Neuron (in vitro differentiated cells): ENCODE measurements around the gene APOC1.

ENCODE experiments used
- H2AFZ ChIP-seq: one replicate; pipeline ENCODE4 v1.6.1; 2013; ENCODE audit warnings: low read depth, mild to moderate bottlenecking, inconsistent platforms, low read length, moderate library complexity
- H3K27me3 ChIP-seq: one replicate; pipeline ENCODE4 v1.6.1; 2013; ENCODE audit warnings: low read length; ENCODE audit not compliant: insufficient read depth
- H3K36me3 ChIP-seq: one replicate; pipeline ENCODE4 v1.6.1; 2013; ENCODE audit warnings: low read length; ENCODE audit not compliant: insufficient read depth
- H3K4me1 ChIP-seq: one replicate; pipeline ENCODE4 v1.6.1; 2013; ENCODE audit warnings: low read length; ENCODE audit not compliant: insufficient read depth
- H3K4me3 ChIP-seq: 2 replicates; pipeline ENCODE4 v1.5.1; 2013; ENCODE audit warnings: mild to moderate bottlenecking, low read length, moderate library complexity
- H3K9me3 ChIP-seq: one replicate; pipeline ENCODE4 v1.6.1; 2013; ENCODE audit warnings: low read length

APOC1 gene

DNA sequence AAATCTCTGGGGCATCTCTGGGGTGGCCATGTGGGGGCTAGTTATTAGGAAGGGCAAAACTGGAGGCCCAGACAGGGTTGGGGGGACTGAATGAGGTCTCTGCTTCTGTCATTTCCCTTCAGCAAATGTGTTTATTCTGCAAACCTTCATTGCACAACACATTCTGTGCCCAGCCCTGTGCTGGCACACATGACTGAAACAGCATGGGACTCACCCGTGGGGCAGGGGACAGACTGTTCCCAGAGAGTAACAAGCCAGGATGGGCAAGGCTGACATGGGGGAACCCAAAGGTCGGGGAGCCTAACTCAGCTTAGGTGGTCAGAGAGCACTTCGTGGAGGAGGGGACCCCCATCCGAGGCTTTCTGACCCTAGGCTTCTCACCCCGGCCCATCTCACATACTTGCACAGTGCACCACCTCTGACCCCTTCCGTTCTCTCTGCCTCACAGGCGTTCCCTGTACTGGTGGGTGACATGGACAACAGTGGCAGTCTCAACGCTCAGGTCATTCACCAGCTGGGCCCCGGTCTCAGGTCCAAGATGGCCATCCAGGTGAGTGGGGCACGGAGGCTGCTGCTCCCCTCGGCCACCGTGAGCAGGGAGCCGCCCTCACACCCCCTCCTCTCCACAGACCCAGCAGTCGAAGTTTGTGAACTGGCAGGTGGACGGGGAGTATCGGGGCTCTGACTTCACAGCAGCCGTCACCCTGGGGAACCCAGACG is 20.9 kb upstream of the APOC1 start:
- no peak overlapping the region for H2AFZ ChIP-seq
- peaks cover 10% of the 10 kb centered on the region for H3K4me1 ChIP-seq
- peaks cover 48% of the 10 kb centered on the region for H3K36me3 ChIP-seq
- no peak overlapping the region for H3K4me3 ChIP-seq
- no peaks in the 10 kb centered on the region for H3K27me3 ChIP-seq
- H3K9me3 ChIP-seq: no peaks in the 10 kb centered on the region

DNA sequence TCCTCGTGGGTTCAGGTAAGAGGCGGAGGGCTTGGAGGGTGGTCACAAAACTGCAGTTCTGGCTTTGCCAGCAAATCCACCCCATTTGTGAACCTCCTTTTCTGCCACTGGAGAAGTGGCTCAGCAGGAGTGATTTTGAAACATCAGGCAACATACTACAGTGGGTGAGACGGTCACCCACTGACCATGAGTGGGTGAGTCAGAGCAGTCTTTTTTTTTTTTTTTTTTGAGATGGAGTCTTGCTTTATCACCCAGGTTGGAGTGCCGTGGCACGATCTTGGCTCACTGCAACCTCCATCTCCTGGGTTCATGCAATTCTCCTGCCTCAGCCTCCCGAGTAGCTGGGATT is 20.4 kb upstream of the APOC1 start:
- Histone ChIP-seq H3K4me3 (no peak overlapping the region), H3K4me1 (peaks cover 10% of the 10 kb centered on the region), H3K36me3 (peaks cover 48% of the 10 kb centered on the region), H3K9me3 (no peaks in the 10 kb centered on the region), H2AFZ (no peak overlapping the region), H3K27me3 (no peaks in the 10 kb centered on the region)

DNA sequence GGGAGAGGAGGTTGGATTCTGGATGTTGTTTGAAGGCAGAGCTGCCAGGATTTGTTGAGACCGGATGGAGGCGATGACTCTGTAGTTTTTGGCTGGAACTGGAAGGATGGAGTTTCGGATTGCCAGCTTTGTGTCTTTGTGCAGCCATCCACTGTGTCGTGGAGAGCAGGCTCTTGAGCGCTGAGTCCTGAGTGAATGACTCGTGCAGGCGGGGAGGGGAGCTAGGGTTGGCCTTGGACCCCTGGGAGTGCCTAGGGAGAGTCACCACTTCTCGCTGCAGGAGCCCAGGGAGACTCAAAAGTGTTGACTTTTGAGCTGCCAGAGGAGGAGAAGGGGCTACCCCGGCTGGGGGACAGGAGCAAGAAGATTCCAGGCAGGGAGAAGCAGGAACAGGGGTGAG is 19.5 kb upstream of the APOC1 start:
- H3K4me3 ChIP-seq: no peak overlapping the region
- H3K27me3 ChIP-seq: no peaks in the 10 kb centered on the region
- H3K9me3 ChIP-seq: no peaks in the 10 kb centered on the region
- H3K4me1 ChIP-seq: peaks cover 10% of the 10 kb centered on the region
- peaks cover 51% of the 10 kb centered on the region for H3K36me3 ChIP-seq
- no peak overlapping the region for H2AFZ ChIP-seq

DNA sequence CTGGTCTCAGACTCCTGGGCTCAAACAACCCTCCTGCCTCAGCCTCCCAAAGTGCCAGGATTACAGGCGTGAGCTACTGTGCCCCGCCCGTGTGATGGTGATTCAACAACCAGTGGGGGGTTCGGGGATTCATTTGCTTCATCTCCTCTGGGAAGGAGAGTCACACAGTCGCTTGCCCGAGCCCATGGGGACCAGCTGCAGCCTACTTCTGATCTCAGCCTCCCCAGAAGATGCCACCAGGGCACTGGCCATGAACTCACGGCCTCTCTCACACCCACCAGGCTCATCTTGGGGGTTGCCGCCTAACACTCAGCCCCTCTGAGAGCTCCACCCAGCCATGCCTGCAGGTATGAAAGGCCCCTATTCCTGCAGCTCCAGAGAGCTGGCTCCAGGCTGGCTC is 16.6 kb upstream of the APOC1 start:
- peaks cover 72% of the 10 kb centered on the region for H3K36me3 ChIP-seq
- H3K4me3 ChIP-seq: no peak overlapping the region
- H2AFZ ChIP-seq: no peak overlapping the region
- no peaks in the 10 kb centered on the region for H3K9me3 ChIP-seq
- H3K4me1 ChIP-seq: no peaks in the 10 kb centered on the region
- H3K27me3 ChIP-seq: no peaks in the 10 kb centered on the region

DNA sequence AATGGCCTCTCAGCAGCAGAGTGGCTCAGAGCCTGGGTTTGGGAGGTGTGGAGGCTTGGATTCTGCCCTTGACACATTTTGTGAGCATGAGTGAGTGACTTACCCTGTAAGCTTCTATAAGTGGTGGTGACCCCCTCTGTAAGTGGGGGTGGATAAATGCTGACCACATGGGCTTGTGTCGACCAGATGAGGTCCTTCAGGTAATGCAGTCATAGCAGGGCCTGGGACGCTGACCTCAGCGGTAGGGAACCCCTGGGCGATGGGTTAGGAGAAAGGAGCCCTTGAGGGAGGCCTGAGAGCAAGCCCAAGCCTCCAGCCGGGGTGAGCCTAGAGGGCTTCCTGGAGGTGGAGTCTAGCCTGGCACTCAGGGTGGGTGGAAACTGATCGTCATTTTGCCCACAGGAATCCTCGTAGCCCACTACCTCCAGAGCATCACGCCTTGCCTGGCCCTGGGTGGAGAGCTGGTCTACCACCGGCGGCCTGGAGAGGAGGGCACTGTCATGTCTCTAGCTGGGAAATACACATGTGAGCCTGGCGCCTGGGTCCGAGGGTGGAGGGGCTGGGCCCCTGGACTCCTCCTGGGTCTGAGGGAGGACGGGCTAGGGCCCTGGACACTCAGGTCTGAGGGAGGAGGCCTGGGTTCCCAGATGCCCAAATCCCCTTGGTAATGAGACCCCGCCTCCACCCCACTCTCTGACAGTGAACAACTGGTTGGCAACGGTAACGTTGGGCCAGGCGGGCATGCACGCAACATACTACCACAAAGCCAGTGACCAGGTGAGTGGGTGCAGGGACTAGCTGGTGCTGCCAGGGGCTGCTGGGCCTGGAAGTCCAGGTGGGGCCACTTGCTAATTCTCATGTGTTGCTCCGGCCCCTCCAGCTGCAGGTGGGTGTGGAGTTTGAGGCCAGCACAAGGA is 13.8 kb upstream of the APOC1 start:
- peaks cover 51% of the 10 kb centered on the region for H3K36me3 ChIP-seq
- H3K9me3 ChIP-seq: no peaks in the 10 kb centered on the region

DNA sequence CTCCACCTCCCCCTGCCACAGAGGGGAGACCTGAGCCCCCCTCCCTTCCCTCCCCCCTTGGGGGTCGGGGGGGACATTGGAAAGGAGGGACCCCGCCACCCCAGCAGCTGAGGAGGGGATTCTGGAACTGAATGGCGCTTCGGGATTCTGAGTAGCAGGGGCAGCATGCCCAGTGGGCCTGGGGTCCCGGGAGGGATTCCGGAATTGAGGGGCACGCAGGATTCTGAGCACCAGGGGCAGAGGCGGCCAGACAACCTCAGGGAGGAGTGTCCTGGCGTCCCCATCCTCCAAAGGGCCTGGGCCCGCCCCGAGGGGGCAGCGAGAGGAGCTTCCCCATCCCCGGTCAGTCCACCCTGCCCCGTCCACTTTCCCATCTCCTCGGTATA is 11.2 kb upstream of the APOC1 start:
- no peak overlapping the region for H3K4me3 ChIP-seq
- H3K4me1 ChIP-seq: peaks cover 6% of the 10 kb centered on the region
- H3K9me3 ChIP-seq: no peaks in the 10 kb centered on the region
- H3K36me3 ChIP-seq: peaks cover 30% of the 10 kb centered on the region
- H2AFZ ChIP-seq: no peak overlapping the region
- no peaks in the 10 kb centered on the region for H3K27me3 ChIP-seq

More for the DNA sequence above, 13.8 kb upstream of the APOC1 start:
- H3K4me1 ChIP-seq: peaks cover 3% of the 10 kb centered on the region
- H3K27me3 ChIP-seq: no peaks in the 10 kb centered on the region
- no peak overlapping the region for H3K4me3 ChIP-seq
- H2AFZ ChIP-seq: no peak overlapping the region

DNA sequence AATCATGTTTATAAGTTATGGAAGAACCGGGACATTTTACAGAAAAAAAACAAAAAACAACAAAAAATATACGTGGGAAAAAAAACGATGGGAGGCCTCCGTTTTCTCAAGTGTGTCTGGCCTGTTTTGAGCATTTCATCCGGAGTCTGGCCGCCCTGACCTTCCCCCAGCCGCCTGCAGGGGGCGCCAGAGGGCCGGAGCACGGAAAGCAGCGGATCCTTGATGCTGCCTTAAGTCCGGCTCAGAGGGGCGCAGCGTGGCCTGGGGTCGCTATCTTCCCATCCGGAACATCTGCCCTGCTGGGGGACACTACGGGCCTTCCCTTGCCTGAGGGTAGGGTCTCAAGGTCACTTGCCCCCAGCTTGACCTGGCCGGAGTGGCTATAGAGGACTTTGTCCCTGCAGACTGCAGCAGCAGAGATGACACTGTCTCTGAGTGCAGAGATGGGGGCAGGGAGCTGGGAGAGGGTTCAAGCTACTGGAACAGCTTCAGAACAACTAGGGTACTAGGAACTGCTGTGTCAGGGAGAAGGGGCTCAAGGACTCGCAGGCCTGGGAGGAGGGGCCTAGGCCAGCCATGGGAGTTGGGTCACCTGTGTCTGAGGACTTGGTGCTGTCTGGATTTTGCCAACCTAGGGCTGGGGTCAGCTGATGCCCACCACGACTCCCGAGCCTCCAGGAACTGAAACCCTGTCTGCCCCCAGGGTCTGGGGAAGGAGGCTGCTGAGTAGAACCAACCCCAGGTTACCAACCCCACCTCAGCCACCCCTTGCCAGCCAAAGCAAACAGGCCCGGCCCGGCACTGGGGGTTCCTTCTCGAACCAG is 10.6 kb upstream of the APOC1 start:
- Histone ChIP-seq H3K4me3 (no peak overlapping the region), H3K36me3 (peaks cover 30% of the 10 kb centered on the region), H3K4me1 (peaks cover 6% of the 10 kb centered on the region)

DNA sequence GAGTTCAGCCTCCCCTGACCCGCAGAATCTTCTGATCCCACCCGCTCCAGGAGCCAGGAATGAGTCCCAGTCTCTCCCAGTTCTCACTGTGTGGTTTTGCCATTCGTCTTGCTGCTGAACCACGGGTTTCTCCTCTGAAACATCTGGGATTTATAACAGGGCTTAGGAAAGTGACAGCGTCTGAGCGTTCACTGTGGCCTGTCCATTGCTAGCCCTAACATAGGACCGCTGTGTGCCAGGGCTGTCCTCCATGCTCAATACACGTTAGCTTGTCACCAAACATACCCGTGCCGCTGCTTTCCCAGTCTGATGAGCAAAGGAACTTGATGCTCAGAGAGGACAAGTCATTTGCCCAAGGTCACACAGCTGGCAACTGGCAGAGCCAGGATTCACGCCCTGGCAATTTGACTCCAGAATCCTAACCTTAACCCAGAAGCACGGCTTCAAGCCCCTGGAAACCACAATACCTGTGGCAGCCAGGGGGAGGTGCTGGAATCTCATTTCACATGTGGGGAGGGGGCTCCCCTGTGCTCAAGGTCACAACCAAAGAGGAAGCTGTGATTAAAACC is 9.9 kb upstream of the APOC1 start:
- no peak overlapping the region for H3K4me3 ChIP-seq
- no peaks in the 10 kb centered on the region for H3K27me3 ChIP-seq
- H3K36me3 ChIP-seq: peaks cover 30% of the 10 kb centered on the region
- H3K9me3 ChIP-seq: no peaks in the 10 kb centered on the region
- H3K4me1 ChIP-seq: peaks cover 6% of the 10 kb centered on the region
- no peak overlapping the region for H2AFZ ChIP-seq

More for the DNA sequence above, 10.6 kb upstream of the APOC1 start:
- H3K27me3 ChIP-seq: no peaks in the 10 kb centered on the region
- H3K9me3 ChIP-seq: no peaks in the 10 kb centered on the region
- no peak overlapping the region for H2AFZ ChIP-seq

DNA sequence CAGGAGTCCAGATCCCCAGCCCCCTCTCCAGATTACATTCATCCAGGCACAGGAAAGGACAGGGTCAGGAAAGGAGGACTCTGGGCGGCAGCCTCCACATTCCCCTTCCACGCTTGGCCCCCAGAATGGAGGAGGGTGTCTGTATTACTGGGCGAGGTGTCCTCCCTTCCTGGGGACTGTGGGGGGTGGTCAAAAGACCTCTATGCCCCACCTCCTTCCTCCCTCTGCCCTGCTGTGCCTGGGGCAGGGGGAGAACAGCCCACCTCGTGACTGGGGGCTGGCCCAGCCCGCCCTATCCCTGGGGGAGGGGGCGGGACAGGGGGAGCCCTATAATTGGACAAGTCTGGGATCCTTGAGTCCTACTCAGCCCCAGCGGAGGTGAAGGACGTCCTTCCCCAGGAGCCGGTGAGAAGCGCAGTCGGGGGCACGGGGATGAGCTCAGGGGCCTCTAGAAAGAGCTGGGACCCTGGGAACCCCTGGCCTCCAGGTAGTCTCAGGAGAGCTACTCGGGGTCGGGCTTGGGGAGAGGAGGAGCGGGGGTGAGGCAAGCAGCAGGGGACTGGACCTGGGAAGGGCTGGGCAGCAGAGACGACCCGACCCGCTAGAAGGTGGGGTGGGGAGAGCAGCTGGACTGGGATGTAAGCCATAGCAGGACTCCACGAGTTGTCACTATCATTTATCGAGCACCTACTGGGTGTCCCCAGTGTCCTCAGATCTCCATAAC is 8.8 kb upstream of the APOC1 start, which contains the start of gene APOE:
Gene APOE (plus strand): TSS at position 360 of the 724 bp plus-strand sequence. CDS start 829 bp downstream, outside the sequence.
- Histone ChIP-seq H3K9me3 (no peaks in the 10 kb centered on the region), H3K36me3 (peaks cover 21% of the 10 kb centered on the region), H3K27me3 (no peaks in the 10 kb centered on the region), H2AFZ (no peak within 1 kb of the TSS), H3K4me1 (peaks cover 6% of the 10 kb centered on the region), H3K4me3 (no peak within 1 kb of the TSS)

DNA sequence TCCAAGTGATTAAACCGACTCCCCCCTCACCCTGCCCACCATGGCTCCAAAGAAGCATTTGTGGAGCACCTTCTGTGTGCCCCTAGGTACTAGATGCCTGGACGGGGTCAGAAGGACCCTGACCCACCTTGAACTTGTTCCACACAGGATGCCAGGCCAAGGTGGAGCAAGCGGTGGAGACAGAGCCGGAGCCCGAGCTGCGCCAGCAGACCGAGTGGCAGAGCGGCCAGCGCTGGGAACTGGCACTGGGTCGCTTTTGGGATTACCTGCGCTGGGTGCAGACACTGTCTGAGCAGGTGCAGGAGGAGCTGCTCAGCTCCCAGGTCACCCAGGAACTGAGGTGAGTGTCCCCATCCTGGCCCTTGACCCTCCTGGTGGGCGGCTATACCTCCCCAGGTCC is 6.8 kb upstream of the APOC1 start:
- no peak overlapping the region for H3K4me3 ChIP-seq
- no peaks in the 10 kb centered on the region for H3K9me3 ChIP-seq
- peaks cover 6% of the 10 kb centered on the region for H3K4me1 ChIP-seq
- H3K36me3 ChIP-seq: peaks cover 4% of the 10 kb centered on the region
- no peaks in the 10 kb centered on the region for H3K27me3 ChIP-seq
- H2AFZ ChIP-seq: no peak overlapping the region

DNA sequence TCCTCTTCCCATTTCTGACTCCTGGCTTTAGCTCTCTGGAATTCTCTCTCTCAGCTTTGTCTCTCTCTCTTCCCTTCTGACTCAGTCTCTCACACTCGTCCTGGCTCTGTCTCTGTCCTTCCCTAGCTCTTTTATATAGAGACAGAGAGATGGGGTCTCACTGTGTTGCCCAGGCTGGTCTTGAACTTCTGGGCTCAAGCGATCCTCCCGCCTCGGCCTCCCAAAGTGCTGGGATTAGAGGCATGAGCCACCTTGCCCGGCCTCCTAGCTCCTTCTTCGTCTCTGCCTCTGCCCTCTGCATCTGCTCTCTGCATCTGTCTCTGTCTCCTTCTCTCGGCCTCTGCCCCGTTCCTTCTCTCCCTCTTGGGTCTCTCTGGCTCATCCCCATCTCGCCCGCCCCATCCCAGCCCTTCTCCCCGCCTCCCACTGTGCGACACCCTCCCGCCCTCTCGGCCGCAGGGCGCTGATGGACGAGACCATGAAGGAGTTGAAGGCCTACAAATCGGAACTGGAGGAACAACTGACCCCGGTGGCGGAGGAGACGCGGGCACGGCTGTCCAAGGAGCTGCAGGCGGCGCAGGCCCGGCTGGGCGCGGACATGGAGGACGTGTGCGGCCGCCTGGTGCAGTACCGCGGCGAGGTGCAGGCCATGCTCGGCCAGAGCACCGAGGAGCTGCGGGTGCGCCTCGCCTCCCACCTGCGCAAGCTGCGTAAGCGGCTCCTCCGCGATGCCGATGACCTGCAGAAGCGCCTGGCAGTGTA is 6.2 kb upstream of the APOC1 start:
- Histone ChIP-seq H3K4me3 (no peak overlapping the region), H3K9me3 (no peaks in the 10 kb centered on the region), H3K27me3 (no peaks in the 10 kb centered on the region), H3K4me1 (peaks cover 6% of the 10 kb centered on the region), H3K36me3 (no peaks in the 10 kb centered on the region), H2AFZ (no peak overlapping the region)
